SIG-M5 (cell line): ENCODE results near the gene ARL16.

Source experiments
- DNase-seq: peaks from one replicate; lab custom pipeline; 2025; lab: John Stamatoyannopoulos, UW

The ARL16 gene

GRCh38 chr17:81712468-81713003 is 28.9 kb upstream of the ARL16 start:
- no peak for DNase-seq

GRCh38 chr17:81711814-81712467 is 28.3 kb upstream of the ARL16 start, which contains the start of gene SLC25A10:
Gene SLC25A10, plus strand, starts transcription at chr17:81712284. Its CDS starts 143 bp downstream, at chr17:81712427.
- DNase-seq = no peak

DNA sequence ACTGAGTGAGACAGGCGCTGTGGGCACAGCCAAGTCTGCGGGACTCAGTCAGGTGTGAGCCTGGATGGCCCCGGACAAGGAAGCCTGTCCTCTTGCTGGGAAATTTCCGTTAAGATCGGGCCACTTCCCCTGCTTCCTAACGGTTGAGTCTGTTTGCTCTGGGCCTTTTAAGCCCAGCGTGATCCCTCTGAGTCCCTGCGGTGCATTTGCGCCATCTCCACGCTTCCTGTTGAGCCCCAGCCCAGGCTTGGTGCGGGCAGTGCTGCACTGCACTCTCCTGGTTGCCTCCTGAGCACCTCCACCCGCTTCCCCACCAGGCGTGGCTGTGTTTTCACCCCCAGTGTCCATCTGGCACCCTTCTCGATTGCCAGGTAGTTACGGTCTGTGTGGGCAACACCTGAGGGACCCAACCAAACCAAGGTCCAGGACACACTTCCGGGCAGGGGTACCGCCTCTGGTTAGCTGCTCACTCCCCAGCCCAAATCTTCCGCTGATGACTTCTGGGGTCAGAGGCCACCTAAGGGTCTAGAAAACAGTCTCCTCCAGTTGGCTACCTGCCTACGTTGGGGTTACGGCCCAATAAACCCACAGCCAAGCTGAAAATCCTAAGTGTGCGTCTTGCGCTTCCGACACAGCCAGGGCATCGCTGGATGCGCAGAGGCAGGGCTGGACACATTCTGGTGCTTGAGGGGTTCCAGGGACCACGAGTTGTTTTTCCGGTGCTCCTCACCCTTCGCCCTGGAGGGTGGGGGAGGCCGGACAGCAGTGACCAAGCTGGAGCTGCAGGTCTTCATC is 27.1 kb upstream of the ARL16 start:
- no peak for DNase-seq

DNA sequence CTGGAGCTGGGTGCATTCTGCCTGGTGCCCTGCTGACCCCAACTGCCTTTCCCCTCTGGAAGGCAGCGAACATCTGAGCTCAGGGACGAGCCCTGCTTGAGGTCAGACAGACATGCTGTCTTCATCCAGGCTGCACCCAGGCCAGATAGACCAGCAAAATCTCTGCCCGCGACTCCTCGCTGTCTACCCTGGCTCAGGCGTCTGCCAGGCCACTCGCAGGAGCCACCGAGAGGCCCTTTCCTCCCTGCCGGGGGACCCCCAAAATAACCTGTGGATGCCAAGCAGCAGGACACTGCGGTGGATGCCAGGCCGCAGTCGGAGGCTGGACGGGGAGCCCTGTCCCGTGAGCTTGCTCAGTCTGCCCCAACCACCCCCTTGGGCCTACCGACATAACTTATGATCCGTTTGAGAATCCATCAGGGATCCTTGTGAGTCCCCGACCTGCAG is 25.2 kb upstream of the ARL16 start:
- no peak for DNase-seq

DNA sequence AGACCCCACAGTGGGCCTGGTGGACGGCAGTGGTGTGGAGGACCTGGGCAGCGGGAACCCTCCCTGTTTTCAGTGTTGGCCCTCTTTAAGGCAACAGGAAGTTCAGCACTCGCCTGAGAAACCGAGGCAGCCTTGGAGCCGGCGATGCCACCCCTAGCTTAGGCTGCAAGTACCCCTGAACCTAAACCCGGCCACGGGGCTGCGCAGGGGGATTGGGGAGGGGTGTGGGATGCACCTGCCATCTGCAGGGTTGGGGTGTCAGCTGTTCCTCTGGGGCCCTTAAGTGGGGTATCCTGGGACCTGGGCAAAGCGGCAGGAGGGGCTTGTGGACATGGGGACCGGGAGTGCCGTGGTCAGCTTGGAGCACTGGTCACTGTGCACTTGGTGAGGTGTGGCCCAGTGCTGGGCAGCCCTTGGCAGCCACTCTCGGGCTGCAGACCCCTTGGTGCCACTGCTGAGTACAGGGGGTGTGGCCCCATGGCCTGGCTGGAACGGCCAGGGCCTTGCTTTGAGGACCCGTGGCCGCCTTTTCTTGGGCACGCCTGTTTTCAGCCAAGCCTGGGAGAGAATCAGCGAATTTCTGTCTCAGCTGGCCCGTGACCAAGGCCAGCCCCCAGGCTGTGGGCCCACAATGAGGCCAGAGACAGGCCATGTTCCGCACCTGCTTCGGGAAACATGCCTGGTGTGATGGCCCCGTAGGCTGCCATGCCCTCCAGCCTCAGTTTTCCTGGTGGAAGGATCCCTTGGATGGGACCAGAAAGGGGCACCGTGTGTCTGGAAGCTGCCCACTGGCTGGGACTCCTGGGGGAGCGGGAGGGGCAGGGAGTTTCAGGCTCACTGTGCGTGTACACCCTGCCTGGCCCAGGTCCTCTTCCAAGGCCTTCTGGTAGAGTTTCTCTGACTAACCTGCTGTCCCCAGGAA is 24.4 kb upstream of the ARL16 start:
- DNase-seq = no peak

GRCh38 chr17:81706757-81707624 is 23.4 kb upstream of the ARL16 start:
- DNase-seq = no peak

DNA sequence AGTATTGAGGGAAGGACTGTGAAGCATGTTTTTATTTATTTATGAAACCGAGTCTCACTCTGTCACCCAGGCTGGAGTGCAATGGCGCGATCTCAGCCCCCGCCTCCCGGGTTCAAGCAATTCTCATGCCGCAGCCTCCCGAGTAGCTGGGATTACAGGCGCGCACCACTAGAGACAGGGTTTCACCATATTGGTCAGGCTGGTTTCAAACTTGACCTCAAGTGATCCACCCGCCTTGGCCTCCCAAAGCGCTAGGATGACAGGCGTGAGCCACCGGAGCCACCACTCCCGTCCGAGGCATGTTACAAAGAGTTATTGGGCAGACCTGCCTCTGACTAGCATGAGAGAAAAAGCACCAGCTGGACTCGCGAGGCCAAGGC is 22.6 kb upstream of the ARL16 start:
- DNase-seq = no peak

- no peak for DNase-seq
Measured at GRCh38 chr17:81705518-81706231, 22.1 kb upstream of the ARL16 start.

DNA sequence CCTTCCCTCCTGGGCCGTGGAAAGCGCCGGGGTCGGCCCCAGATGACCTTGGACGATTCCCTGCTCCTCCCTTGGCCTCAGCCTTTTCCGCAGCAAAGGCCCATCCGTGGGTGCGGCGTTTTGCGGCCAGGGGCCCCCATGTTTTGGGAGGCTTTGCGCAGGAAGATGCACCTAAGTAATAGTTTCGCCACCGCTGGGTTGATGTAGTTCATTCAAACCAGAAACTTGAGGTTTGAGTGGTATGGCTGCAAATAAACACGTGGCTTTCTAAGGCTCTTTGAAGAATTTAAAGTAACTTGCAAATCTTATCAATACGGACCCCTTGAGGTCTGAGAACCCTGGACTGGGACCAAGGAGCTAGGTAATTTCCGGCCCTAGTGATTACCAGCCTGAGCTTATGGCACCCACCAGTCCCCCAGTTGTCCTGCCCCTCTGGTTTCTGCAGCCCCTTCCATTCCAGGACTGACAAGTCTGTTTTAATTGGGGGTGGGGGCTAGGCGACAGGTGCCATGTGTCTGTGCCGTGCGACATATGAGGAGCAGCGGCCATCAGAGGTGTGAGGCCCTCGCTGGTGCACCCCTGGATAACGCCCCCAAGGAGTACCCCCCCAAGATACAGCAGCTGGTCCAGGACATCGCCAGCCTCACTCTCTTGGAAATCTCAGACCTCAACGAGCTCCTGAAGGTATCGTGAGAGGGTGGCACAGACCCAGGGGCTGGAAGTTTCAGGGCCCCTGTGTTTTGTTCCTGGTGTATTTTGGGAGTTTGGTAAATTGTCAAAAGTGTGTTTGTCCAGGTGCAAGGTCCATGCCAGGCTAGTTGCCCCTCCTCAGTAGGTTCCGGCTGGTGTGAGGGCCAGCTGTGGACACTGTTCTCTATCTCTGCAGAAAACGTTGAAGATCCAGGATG is 20.4 kb upstream of the ARL16 start:
- DNase-seq = no peak

DNA sequence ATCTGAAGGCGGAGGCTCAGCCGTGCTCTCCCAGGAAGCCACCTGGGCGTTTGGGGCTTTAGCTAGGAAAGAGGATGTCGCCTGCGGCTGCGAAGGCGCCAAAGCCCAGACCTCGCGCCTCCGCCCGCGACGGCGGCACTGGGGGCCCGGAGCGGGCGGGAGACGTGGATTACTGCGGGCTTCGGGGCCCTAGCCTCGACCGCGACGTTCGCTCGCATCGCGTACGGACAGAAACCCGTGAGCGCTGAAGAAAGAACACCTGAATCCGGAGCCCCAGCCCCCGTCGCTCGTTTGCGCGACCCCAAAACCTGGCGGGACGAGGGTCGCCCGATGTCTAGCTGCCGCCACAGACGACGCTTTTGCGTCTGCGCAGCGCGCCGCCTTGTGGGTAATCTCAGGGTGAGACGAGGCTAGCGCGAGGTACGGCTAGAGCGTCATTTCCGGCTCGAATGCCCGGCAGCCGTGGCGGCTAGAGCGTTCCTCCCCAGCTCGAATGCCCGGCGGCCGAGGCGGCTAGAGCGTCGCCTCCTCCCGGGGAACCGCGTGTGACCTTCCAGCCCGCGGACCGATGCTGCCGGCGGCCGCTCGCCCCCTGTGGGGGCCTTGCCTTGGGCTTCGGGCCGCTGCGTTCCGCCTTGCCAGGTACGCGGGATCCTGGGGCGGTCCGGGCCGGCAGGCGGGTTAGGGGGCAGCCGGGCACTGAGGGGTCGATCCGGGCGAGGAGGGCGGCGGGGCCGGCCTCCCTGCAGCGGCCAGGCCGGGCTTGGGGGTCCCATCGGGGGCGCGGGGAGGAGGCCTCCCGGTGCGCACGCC is 19.5 kb upstream of the ARL16 start, which contains the start of gene MRPL12:
TSS of gene MRPL12 (plus strand) at position 434 of the 813 bp plus-strand sequence. CDS start at position 569, 135 bp downstream.
- no peak for DNase-seq

DNA sequence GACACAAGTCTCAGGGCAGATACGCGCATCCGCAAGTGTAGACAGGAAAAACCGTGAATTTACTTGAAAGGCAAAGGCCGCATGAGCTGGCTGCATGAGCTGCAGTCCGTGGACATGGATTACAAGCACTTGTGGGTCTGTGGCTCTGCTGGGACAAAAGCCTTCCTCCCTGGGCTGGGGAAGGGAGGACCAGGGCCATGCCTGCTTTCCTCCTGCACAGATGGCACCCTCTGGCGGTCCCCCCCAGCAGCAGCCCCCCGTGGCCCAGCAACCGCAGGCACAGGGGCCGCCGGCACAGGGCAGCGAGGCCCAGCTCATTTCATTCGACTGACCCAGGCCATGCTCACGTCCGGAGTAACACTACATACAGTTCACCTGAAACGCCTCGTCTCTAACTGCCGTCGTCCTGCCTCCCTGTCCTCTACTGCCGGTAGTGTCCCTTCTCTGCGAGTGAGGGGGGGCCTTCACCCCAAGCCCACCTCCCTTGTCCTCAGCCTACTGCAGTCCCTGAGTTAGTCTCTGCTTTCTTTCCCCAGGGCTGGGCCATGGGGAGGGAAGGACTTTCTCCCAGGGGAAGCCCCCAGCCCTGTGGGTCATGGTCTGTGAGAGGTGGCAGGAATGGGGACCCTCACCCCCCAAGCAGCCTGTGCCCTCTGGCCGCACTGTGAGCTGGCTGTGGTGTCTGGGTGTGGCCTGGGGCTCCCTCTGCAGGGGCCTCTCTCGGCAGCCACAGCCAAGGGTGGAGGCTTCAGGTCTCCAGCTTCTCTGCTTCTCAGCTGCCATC is 17.9 kb upstream of the ARL16 start:
- no peak for DNase-seq

DNA sequence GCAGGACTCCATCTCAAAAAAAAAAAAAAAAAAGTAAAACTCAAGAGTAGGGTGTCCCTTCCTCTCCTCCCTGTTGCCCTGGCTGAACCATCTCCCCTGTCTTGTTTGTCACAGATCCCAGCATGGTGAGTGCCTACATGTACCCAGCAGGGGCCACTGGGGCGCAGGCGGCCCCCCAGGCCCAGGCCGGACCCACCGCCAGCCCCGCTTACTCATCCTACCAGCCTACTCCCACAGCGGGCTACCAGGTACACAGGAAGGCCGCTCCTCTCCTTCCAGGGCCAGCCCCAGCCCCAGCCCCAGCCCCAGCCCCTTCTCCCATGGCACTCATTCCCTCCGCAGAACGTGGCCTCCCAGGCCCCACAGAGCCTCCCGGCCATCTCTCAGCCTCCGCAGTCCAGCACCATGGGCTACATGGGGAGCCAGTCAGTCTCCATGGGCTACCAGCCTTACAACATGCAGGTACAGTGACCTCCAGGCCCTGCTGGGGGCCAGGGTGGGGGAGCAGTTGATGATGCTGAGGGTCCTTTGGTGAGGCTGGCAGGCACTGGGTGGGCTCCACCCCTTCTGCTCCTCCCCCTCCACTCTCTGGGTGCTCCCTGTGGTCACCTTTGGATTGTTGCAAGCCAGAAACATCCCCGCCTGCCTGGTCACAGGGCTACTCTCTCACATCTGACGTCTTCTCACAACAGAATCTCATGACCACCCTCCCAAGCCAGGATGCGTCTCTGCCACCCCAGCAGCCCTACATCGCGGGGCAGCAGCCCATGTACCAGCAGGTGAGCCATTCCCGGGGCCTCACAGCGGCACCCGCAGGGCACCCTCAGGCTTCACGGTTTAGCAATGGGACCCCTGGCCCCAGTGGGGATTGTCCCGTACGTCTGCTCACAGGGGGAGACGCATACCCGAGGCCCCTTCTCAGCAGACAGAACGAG is 17.0 kb upstream of the ARL16 start:
- DNase-seq = no peak

DNA sequence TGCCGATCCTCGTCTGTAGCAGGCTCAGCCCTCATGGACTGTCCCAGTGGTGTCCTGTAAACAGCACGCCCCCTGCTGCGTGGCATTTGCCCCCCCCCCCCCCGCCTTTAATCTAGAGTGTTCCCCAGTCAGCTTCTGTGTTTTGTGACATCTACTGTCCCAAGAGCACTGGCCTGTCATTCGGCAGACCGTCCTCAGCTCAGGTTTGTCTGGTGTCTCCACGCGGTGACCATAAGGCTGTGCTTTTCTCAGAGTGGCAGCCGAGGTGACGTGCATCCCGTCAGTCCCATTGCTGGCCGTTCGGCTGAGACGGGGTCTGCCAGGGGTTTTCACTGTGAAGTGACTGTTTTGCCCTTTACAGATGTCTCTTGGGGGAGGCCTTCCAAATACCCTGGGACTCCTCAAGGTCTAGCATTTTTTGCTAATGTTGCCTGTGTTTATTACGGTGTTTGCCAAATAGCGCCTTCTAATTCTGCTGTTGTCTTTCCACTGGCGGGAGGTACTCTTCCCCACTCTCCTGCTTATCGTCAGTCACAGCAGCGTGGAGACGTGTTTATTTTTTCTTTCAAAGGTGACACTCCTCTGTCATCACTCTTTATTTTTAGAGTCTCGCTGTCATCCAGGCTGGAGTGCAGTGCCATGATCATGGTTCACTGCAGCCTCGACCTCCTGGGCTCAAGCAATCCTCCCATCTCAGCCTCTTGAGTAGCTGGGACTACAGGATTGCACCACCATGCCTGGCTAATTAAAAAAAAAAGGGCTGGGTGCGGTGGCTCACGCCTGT is 13.9 kb upstream of the ARL16 start:
- no peak for DNase-seq

GRCh38 chr17:81696218-81696941 is 12.8 kb upstream of the ARL16 start:
- DNase-seq = no peak

GRCh38 chr17:81695801-81696200 is 12.2 kb upstream of the ARL16 start:
- DNase-seq = no peak
